Hepatocyte (in vitro differentiated cells): ENCODE data around the gene PPP1R2C. TPM values are rescaled to one million over a fixed set of nuclear protein-coding genes. Genes with fewer than 3 reads are reported as not detected.

Experiments
- DNase-seq: peaks from one replicate; pipeline ENCODE4 v3.0.0-alpha.2; 2016; ENCODE audit warnings: low spot score
- H2AFZ ChIP-seq: fragments of 200-600 bp; sonication (generic); 2 replicates; pipeline ENCODE4 v1.6.0; 2016; ENCODE audit warnings: antibody characterized with exemption, mild to moderate bottlenecking
- H3K27ac ChIP-seq: fragments of 200-600 bp; sonication (generic); 2 replicates; pipeline ENCODE4 v1.5.1; 2016; ENCODE audit warnings: mild to moderate bottlenecking
- H3K27me3 ChIP-seq: fragments of 200-600 bp; sonication (generic); 2 replicates; pipeline ENCODE4 v1.6.1; 2016
- H3K36me3 ChIP-seq: fragments of 200-600 bp; sonication (generic); replicated peaks from 2 replicates; pipeline ENCODE4 v1.5.1; 2016; ENCODE audit warnings: low read depth; ENCODE audit not compliant: insufficient read depth
- H3K4me1 ChIP-seq: fragments of 200-600 bp; sonication (generic); 2 replicates; pipeline ENCODE4 v1.5.1; 2016; ENCODE audit warnings: mild to moderate bottlenecking, moderate library complexity; ENCODE audit not compliant: insufficient read depth
- H3K4me2 ChIP-seq: fragments of 200-600 bp; sonication (generic); 2 replicates; pipeline ENCODE4 v1.6.0; 2016
- H3K4me3 ChIP-seq: fragments of 200-600 bp; sonication (generic); 2 replicates; pipeline ENCODE4 v1.5.1; 2016; ENCODE audit warnings: mild to moderate bottlenecking
- H3K79me2 ChIP-seq: fragments of 200-600 bp; sonication (generic); 2 replicates; pipeline ENCODE4 v1.6.0; 2017; ENCODE audit warnings: mild to moderate bottlenecking
- H3K9me2 ChIP-seq: fragments of 200-600 bp; sonication (generic); replicated peaks from 2 replicates; pipeline ENCODE4 v1.6.0; 2017; ENCODE audit warnings: mild to moderate bottlenecking; ENCODE audit not compliant: insufficient read depth
- H3K9me3 ChIP-seq: fragments of 200-600 bp; sonication (generic); 2 replicates; pipeline ENCODE4 v1.5.1; 2016; ENCODE audit warnings: low read depth, mild to moderate bottlenecking
- H4K20me1 ChIP-seq: fragments of 200-600 bp; sonication (generic); 2 replicates; pipeline ENCODE4 v1.6.0; 2016; ENCODE audit warnings: mild to moderate bottlenecking; ENCODE audit not compliant: insufficient read depth, poor library complexity, severe bottlenecking
- EZH2 ChIP-seq: fragments of 200-600 bp; sonication (generic); IDR thresholded peaks from 2 replicates; pipeline ENCODE4 v1.6.1; 2016; ENCODE audit warnings: antibody characterized with exemption, mild to moderate bottlenecking, borderline replicate concordance
- EZH2phosphoT487 ChIP-seq: fragments of 200-600 bp; sonication (generic); IDR thresholded peaks from one replicate; pipeline ENCODE4 v1.6.1; 2018; ENCODE audit warnings: antibody characterized with exemption, mild to moderate bottlenecking, low read depth, moderate library complexity; ENCODE audit not compliant: unreplicated experiment, severe bottlenecking
- WGBS: methylation state at CpG from one replicate; pipeline ENCODE4 v1.1.6; 2016; ENCODE audit warnings: low lambda C conversion rate; ENCODE audit errors: missing lambda C conversion rate; 5-methylcytosine and 5-hydroxymethylcytosine counted together
- polyA plus RNA-seq: library from polyadenylated mRNA; unstranded; fragments of >200 nt; fragmentation: Nextera tagmentation; extraction: Ambion mirVana; gene quantifications from 2 replicates; pipeline ENCODE4 v1.2.1, GENCODE V29; 2016
- total RNA-seq: library from RNA; depleted of rRNA; stranded (reverse); fragments of >200 nt; gene quantifications from 2 replicates; pipeline ENCODE4 v1.2.3, GENCODE V29; 2014
- TF ChIP-seq, protein P1 (sequence below): fragments of 200-600 bp; sonication (generic); IDR thresholded peaks from 2 replicates; pipeline ENCODE4 v1.5.1; 2016; ENCODE audit warnings: antibody characterized with exemption, mild to moderate bottlenecking; ENCODE audit not compliant: poor library complexity

PPP1R2C gene
- total and polyA plus RNA-seq, 2 experiments from 2014 or later = not detected

DNA sequence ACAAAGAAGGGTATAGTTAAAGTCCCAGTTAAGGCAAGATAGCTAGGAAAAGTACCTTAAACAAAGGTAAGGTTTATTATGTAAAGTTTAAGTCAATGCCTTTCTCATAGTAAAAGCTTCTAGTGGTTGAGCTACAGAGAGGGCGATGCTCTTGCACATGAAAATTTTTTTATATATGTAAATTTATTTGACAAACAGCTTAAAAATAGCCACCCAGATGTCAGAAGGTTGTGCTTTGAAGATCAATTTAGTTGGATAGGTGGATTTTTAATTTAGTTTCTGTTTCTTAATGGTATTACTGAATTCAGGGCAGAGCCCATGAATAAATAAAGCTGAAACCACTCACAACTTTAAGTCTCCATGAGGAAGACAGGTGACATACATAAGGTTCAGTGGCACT lies 29.4 kb upstream of the PPP1R2C start:
- Histone ChIP-seq H2AFZ (no peak overlapping the region), H3K4me2 (no peak overlapping the region), H3K36me3 (no peaks in the 10 kb centered on the region), H3K27me3 (no peaks in the 10 kb centered on the region), H3K27ac (no peak overlapping the region), H3K9me2 (no peaks in the 10 kb centered on the region), H4K20me1 (no peaks in the 10 kb centered on the region), H3K9me3 (no peaks in the 10 kb centered on the region), H3K4me3 (no peak overlapping the region), H3K4me1 (peaks cover 4% of the 10 kb centered on the region), H3K79me2 (no peaks in the 10 kb centered on the region)
- no peak for DNase-seq
- TF ChIP-seq EZH2 (no peak), EZH2phosphoT487 (no peak)
- TF ChIP-seq, protein P1, sequence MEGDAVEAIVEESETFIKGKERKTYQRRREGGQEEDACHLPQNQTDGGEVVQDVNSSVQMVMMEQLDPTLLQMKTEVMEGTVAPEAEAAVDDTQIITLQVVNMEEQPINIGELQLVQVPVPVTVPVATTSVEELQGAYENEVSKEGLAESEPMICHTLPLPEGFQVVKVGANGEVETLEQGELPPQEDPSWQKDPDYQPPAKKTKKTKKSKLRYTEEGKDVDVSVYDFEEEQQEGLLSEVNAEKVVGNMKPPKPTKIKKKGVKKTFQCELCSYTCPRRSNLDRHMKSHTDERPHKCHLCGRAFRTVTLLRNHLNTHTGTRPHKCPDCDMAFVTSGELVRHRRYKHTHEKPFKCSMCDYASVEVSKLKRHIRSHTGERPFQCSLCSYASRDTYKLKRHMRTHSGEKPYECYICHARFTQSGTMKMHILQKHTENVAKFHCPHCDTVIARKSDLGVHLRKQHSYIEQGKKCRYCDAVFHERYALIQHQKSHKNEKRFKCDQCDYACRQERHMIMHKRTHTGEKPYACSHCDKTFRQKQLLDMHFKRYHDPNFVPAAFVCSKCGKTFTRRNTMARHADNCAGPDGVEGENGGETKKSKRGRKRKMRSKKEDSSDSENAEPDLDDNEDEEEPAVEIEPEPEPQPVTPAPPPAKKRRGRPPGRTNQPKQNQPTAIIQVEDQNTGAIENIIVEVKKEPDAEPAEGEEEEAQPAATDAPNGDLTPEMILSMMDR = no peak
- WGBS = 100% methylated on average over 1 of the region's 1 CpG

DNA sequence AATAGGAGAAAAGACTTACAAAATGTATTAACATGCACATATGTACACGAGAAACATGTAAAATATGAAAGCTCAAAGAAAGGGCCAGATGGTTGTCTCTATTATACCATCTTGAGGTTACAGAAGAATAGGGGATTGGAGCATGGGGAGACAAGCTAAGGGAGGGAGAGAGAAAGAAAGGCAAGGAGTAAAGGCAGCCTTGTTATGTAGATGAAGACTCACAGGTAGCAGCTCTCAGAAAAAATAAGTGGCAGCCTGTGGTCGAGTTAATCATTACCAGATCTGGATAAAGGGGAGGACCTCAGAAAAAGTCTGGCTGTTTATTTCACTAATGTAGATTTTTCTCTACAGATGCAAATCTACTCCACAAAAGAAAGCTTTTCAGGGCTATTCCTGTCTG lies 26.6 kb upstream of the PPP1R2C start:
- no peak overlapping the region for H3K27ac ChIP-seq
- H3K4me3 ChIP-seq = no peak overlapping the region
- 29% methylated on average over 2 of the region's 2 CpGs for WGBS
- TF ChIP-seq EZH2phosphoT487 (no peak), EZH2 (no peak)
- TF ChIP-seq, protein P1 = no peak
- DNase-seq = peak; percentile 22
- H3K9me2 ChIP-seq = no peaks in the 10 kb centered on the region
- H3K79me2 ChIP-seq = no peaks in the 10 kb centered on the region
- H4K20me1 ChIP-seq = no peaks in the 10 kb centered on the region
- peaks cover 4% of the 10 kb centered on the region for H3K4me1 ChIP-seq
- H3K9me3 ChIP-seq = no peaks in the 10 kb centered on the region
- H3K36me3 ChIP-seq = no peaks in the 10 kb centered on the region
- peak overlapping the region; percentile 25 for H2AFZ ChIP-seq
- H3K27me3 ChIP-seq = no peaks in the 10 kb centered on the region
- no peak overlapping the region for H3K4me2 ChIP-seq

DNA sequence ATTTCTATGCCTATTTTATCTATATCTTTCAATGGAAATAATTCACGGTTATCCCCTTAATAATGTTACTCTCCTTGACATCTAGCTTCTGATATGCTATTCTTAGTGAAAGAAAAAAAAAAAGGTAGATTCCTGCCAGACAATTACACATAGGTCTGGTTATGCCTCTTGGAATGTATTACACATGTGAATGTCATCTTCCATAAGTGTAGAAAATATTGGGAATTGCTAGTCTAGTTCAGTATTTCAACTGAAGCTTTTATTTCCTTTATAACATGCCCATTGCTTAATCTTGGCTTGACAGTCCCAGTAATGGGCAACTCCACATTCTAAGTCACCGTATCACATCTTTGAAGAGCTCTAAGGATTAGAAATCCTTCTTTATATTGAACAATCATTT lies 25.4 kb upstream of the PPP1R2C start:
- Histone ChIP-seq H3K4me1 (peaks cover 4% of the 10 kb centered on the region), H3K9me2 (no peaks in the 10 kb centered on the region), H3K79me2 (no peaks in the 10 kb centered on the region), H3K4me2 (no peak overlapping the region), H3K9me3 (no peaks in the 10 kb centered on the region), H3K27ac (no peak overlapping the region), H2AFZ (no peak overlapping the region), H3K36me3 (no peaks in the 10 kb centered on the region), H3K4me3 (no peak overlapping the region), H3K27me3 (no peaks in the 10 kb centered on the region), H4K20me1 (no peaks in the 10 kb centered on the region)
- TF ChIP-seq EZH2 = no peak
- TF ChIP-seq, protein P1 = no peak
- TF ChIP-seq EZH2phosphoT487 = no peak
- no peak for DNase-seq
- 96% methylated on average over 2 of the region's 2 CpGs for WGBS
